Retinal pigment epithelial cell (primary cell): ENCODE measurements around the gene CENPA.
"Not testable (repeated sequence)": the region's sequence is repeated elsewhere in the genome, so short reads cannot be mapped to it uniquely, and the experiment has no call there.

ENCODE experiments used
- DNase-seq: peaks from one replicate; pipeline ENCODE4 v3.0.0-alpha.2; 2010; ENCODE audit warnings: low read depth
- H3K4me3 ChIP-seq: 2 replicates; pipeline ENCODE4 v1.5.1; 2011; ENCODE audit warnings: mild to moderate bottlenecking, low read length, control low read depth, moderate library complexity
- CTCF ChIP-seq: conservative IDR thresholded peaks from 2 replicates; pipeline ENCODE4 v1.5.1; 2011; ENCODE audit warnings: low read depth, low read length, control low read depth, inconsistent platforms

Gene CENPA

DNA sequence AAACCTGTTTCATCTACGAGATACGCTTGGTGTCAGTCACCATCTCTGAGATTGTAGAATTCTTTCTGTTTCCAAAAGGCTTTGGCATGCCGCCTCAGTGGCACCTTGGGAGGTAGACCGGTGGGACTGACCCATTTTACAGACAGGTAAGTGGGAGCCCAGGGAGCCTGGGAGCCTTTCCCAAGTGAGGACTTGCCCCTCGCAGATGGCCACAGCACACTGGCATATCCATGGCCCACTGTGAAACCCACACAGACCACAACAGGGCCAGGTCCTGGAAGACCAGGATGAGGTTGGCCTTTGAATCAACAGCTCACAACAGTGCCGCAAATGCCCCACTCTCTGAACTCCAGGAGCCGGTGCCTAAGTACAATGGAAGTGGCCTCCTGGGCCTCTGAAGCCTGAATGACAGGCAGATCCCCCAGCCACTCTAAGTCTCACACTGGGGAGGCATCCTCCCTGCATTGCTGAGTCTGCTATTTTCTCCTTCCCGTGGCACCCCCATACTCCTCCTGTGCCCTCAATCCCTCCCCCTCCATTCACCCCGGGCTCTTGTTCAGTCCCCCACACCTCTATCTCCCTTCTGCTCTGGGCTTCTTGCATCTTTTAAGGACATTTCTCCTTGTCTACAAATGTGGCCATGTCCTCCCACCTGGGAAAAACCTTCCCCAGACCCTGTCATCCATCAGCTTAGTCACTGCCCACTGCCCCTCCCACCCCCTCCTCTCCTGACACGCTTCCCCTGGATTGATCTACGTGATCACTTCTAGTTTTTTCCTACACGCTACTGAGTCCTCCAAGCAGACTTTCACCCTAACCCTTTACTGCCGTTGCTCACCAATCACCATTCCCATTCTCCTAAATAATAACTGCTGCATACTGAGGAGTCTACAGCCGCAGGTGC is 26.2 kb downstream of the CENPA start:
- TF ChIP-seq CTCF: no peak
- H3K4me3 ChIP-seq: no peak overlapping the region
- no peak for DNase-seq

DNA sequence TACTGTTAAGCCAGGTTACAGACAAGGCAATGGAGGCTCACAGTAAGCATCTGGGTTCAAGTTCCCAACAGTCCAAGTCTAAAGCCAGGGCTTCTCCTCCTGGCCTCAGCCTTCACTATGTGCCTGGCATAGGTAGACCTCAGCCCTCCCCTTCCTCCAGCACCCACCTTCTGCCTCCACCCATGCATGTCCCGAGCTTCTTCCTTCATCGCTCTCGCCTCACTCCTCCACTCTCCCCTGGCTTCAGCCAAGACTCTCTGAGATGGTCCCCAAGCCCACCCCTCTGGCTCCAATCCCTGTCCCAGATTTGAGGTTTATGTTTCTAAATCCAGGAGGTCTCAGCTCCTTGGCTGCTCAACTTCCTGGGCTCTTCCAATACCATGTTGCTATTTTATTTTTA is 26.9 kb downstream of the CENPA start:
- no peak overlapping the region for H3K4me3 ChIP-seq
- no peak for TF ChIP-seq CTCF
- DNase-seq: no peak

DNA sequence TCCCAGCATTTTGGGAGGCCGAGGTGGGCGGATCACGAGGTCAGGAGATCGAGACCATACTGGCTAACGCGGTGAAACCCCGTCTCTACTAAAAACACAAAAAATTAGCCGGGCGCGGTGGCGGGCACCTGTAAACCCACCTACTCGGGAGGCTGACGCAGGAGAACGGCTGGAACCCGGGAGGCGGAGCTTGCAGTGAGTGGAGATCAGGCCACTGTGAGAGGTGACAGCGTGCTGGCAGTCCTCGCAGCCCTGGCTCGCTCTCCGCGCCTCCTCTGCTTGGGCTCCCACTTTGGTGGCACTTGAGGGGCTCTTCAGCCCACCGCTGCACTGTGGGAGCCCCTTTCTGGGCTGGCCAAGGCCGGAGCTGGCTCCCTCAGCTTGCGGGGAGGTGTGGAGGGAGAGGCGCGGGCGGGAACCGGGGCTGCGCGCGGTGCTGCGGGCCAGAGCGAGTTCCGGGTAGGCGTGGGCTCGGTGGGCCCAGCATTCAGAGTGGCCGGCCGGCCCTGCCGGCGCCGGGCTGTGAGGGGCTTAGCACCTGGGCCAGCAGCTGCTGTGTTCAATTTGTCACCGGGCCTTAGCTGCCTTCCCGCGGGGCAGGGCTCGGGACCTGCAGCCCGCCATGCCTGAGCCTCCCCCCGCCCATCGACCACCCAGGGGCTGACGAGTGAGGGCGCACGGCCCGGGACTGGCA is 28.4 kb downstream of the CENPA start:
- H3K4me3 ChIP-seq: not testable (repeated sequence)

GRCh38 chr2:26816893-26817292 is 31.0 kb downstream of the CENPA start:
- H3K4me3 ChIP-seq: no peak overlapping the region
- DNase-seq: no peak
- TF ChIP-seq CTCF: no peak

More for the DNA sequence above, 28.4 kb downstream of the CENPA start:
- not testable (repeated sequence) for DNase-seq

DNA sequence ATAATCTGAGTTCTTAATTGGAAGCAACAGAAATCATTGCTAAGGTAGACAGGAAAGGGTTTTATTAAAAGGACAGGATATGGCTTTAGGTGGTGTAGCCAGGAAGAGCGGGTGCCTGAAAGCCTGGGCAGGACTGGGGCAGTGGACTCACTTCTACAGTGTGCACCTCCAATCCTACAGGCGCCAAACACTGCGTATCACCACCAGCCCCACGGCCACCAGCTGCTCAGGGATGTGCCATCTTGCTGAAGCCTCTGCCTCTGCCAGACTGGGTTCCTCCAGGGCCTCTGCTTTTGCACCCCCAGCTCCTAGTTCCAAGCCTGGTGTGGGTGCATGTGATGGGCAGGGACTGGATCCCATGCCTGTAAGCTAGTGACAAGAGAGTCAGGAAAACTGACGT is 32.4 kb downstream of the CENPA start:
- no peak overlapping the region for H3K4me3 ChIP-seq
- TF ChIP-seq CTCF: no peak
- no peak for DNase-seq

GRCh38 chr2:26818972-26819371 is 33.1 kb downstream of the CENPA start:
- no peak for DNase-seq
- TF ChIP-seq CTCF: no peak
- no peak overlapping the region for H3K4me3 ChIP-seq

- TF ChIP-seq CTCF: no peak
- no peak overlapping the region for H3K4me3 ChIP-seq
- DNase-seq: no peak
Measured at GRCh38 chr2:26820932-26821331, 35.1 kb downstream of the CENPA start.
